NCI-H524 (cell line): ENCODE data around the gene BAZ2B.
"Not testable (repeated sequence)": the region's sequence is repeated elsewhere in the genome, so short reads cannot be mapped to it uniquely, and the experiment has no call there.

Experiments used
- DNase-seq, 2 experiments: peaks; one replicate each; lab custom pipeline; 2025; lab: John Stamatoyannopoulos, UW

The BAZ2B gene, protein sequence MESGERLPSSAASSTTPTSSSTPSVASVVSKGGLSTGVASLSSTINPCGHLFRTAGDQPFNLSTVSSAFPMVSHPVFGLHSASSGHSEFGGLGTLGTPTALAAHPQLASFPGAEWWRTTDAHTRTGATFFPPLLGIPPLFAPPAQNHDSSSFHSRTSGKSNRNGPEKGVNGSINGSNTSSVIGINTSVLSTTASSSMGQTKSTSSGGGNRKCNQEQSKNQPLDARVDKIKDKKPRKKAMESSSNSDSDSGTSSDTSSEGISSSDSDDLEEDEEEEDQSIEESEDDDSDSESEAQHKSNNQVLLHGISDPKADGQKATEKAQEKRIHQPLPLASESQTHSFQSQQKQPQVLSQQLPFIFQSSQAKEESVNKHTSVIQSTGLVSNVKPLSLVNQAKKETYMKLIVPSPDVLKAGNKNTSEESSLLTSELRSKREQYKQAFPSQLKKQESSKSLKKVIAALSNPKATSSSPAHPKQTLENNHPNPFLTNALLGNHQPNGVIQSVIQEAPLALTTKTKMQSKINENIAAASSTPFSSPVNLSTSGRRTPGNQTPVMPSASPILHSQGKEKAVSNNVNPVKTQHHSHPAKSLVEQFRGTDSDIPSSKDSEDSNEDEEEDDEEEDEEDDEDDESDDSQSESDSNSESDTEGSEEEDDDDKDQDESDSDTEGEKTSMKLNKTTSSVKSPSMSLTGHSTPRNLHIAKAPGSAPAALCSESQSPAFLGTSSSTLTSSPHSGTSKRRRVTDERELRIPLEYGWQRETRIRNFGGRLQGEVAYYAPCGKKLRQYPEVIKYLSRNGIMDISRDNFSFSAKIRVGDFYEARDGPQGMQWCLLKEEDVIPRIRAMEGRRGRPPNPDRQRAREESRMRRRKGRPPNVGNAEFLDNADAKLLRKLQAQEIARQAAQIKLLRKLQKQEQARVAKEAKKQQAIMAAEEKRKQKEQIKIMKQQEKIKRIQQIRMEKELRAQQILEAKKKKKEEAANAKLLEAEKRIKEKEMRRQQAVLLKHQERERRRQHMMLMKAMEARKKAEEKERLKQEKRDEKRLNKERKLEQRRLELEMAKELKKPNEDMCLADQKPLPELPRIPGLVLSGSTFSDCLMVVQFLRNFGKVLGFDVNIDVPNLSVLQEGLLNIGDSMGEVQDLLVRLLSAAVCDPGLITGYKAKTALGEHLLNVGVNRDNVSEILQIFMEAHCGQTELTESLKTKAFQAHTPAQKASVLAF (N-terminal part only)

GRCh38 chr2:159616286-159616701 lies at the start of gene BAZ2B:
Gene BAZ2B (minus strand): TSS chr2:159616548. CDS start chr2:159478719, 137,829 bp downstream.
- peak; percentile 7 to 62 for DNase-seq

DNA sequence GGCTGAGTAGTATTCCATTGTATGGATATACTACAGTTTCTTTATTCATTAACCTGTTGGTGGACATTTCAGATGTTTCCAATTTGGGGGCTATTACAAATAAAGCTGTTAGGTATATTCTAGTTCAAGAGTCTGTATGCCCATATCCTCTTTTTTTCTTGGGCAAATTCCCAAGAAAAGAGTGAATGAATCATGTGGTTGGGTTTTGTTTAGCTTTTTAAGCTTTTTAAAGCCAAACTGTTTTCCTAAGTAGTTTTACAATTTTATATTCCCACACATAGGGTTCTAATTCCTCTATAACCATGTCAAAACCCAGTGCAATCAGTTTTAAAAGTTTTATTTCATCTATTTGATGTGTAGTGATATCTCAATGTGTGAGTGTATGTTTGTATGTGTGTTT lies 44.9 kb upstream of the BAZ2B start:
- no peak for DNase-seq

- DNase-seq: no peak
These were observed 42.8 kb upstream of the BAZ2B start for GRCh38 chr2:159658881-159659873.

- no peak for DNase-seq
These were observed 37.6 kb upstream of the BAZ2B start for GRCh38 chr2:159653962-159654361.

- DNase-seq: no peak
These were observed 35.5 kb upstream of the BAZ2B start for GRCh38 chr2:159651884-159652283.

DNA sequence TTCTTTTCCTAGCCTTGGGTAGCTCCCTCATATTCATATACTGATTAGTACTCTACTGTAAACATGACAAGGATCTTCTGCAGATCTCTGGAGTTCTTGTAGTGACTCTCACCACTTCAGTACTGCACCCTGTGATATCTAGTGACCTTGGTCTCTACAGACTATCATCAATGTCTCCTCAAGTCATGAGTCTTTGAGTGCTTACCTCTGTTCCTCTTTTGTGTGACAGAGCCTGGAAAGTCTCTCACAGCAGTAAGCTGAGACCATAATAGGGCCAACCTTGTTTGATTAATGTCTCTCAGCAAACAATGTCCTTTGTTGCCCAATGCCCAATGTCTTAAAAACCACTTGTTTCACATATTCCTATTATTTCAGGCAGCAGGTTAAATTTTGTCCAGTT lies 34.2 kb upstream of the BAZ2B start:
- no peak for DNase-seq

DNA sequence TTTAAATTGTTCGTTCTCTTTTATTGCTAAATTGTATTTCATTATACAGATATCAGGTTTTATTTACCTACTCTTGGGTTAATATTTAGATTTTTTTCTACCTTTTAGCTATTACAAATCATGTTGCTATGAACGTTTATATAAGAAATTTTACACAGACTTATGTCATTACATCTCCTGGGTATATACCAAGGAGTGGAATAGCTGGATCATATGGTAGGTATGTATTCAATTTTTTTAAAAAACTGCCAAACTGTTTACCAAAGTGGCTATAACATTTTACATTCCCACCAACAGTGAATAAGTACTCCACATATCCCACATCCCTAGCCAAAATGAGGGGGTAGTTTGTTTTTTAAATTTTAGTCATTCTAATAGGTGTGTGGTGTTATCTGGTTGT lies 32.3 kb upstream of the BAZ2B start:
- no peak for DNase-seq

DNA sequence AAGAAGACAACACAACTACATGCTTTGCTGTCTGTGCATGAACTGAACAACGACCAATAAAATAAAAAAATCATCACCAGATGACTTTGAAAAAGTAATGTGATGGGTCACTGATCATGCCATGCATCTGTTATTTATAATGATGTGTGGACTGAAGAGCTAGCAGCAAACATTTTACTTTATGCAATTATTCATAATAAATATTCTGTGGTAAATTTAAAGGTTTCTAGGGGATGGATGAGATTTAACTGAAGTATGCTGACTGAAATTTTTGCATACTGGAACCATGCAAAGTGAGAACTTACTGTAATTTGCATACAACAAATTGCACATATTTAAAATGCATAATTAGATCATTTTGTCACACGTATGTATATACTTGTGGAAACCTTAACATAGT lies 31.3 kb upstream of the BAZ2B start:
- DNase-seq: no peak

DNA sequence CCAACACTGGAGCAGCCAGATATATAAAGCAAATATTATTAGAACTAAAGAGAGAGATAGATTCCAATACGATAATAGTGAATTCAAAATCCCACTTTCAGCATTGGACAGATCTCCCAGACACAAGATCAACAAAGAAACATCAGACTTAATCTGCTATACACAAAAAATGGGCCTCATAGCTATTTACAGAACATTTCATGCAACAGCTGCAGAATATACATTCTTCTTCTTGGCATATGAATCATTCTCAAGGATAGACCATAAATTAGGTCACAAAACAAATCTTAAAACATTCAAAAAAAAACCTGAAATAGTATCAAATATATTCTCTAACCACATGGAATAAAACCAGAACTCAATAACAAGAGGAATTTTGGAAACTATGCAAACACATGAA lies 23.8 kb upstream of the BAZ2B start:
- no peak for DNase-seq

GRCh38 chr2:159639712-159640111 lies 23.4 kb upstream of the BAZ2B start:
- DNase-seq: no peak

- no peak for DNase-seq
These were observed 22.7 kb upstream of the BAZ2B start for GRCh38 chr2:159639071-159639470.

- DNase-seq: no peak
These were observed 21.7 kb upstream of the BAZ2B start for GRCh38 chr2:159637988-159638501.

DNA sequence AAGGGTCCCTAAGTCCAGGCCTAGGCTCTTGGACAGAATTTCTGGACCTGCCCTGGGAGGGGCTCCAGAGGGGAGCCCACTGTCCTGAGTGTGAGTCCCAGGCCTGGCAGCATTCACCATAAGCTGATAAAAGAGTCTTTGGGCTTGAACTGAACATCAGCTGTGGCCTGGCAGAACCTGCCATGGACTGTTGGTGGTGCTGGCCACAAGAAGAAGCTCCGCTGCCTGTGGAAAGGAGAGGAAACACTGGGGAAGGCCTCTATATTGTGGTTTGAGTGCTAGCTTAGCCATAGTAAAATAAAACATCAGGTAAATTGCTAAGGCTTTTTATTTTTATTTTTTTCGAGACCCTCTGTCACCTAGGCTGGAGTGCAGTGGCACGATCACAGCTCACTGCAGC lies 20.9 kb upstream of the BAZ2B start:
- DNase-seq: no peak

DNA sequence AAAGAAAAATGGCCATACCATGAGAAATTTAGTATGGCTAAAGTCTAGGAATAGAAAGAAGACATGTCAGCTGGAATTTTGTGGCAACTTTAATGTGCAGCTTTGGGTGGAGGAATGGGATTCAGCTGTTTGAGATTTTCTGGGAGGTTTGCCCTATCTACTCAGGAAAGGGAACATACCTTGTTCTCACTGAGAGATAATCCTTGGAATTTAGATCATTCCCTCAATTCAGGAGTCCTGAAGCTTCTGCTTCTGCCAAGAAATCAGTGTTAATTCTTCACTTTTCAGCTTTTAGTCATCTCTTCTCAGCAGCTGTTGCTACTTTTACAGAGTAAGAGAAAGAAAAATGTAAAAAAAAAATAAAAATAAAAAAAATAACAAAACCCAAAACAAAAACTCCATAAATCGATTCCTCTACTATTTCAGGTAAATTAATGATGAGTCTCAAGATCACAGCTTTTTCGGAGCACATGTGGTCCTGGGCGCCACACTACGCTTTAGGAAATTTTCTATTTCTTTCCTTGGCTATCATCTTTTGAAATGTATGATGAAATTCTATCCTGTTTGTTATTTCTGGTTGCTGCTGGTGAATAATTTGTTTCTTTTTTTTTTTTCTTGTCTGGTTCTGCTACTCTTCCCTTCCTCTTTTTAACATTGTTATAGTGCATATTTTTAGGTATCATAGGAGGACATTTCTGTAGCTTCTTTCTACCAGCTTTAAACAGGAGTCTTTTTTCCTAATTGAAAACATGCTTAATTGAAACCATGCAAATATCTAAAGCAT lies 18.9 kb upstream of the BAZ2B start:
- no peak for DNase-seq

DNA sequence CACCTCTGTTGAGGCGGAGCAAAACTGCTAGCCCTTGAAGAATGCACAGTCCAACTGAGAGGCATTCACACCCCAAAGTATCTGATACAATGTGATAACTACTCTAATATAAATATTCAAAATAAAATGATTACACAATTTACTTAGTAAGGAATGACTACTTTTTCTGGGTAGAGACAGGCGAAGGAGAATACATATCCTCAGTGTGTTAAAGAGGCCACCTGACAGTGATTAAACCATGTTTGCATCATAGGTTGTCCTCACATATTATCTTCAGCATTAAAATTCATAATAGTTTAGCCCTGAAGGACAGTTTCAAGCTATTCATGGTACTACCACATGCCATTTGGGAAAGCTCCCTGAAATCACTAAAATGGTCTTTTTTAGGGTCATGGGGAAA lies 16.9 kb upstream of the BAZ2B start:
- DNase-seq: no peak

- DNase-seq: not testable (repeated sequence)
These were observed 9.3 kb upstream of the BAZ2B start for GRCh38 chr2:159625628-159626027.

DNA sequence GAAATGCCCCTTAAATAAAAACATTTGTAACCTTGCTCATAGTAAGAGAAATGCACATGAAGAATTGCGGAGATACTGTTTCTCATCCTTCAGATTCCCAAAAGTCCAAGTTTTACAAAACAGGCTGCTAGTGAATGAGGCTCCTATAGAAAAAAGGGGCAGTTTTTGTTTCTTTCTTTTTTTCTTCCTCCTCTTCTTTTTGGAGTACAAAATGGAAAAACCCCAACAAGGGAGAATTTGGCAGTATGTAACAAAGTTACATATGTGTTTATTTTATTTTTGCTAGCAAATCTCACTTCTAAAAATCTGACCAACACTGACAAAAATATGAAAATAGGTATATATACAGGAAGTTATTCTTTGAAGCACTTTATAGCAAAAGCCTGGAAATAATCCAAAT lies 7.1 kb upstream of the BAZ2B start:
- no peak for DNase-seq

DNA sequence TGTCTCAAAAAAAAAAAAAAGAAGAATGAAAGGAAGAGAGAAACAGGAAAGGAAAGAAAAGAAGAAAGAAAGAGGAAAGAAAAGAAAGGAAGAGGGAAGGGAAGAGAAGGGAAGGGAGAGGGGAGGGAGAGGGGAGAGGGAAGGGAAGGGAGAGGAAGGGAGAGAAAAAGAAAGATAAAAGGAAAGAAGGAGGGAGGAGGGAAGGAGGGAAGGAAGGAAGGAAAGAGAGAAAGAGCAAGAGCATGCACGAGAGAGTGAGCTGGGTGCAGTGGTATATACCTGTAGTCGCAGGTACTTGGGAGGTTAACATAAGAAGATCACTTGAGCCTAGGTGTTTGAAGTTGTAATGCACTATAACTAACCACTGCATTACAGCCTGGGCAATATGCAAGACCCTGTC lies 6.6 kb upstream of the BAZ2B start:
- DNase-seq: no peak

- DNase-seq: no peak
These were observed 4.4 kb upstream of the BAZ2B start for GRCh38 chr2:159620796-159621195.

DNA sequence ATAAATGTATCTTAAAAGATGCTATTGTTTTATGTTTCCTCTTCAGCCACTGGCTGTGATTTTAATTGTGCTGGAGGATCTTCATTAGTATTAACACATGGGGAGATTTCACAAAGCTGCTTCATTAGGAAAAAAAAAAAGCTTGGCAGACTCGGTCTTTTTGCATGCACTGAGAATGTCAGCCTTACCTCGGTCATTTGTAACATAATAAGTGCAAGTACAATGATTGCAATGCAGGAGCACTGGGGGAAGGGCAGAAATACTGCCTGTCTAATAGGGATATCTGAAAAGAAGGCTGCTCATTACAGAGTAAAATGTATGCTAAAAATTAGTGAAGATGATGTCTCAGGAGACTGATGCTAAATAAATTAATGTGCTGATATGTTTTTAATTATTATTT lies 1.3 kb upstream of the BAZ2B start:
- peak; percentile 78 to 85 for DNase-seq
